Panc1 (cell line): ENCODE data around the gene TMEM98.

Experiments
- POLR2AphosphoS5 ChIP-seq: IDR thresholded peaks from 2 replicates; pipeline ENCODE4 v1.6.1; 2012; ENCODE audit warnings: mild to moderate bottlenecking, low read depth, low read length, moderate library complexity
- SIN3A ChIP-seq: IDR thresholded peaks from 2 replicates; pipeline ENCODE4 v1.6.1; 2012; ENCODE audit warnings: low read depth, mild to moderate bottlenecking, low read length, moderate library complexity, borderline replicate concordance; ENCODE audit not compliant: insufficient read depth
- TCF7L2 ChIP-seq: IDR thresholded peaks from 2 replicates; pipeline ENCODE4 v1.6.1; 2011; ENCODE audit warnings: mild to moderate bottlenecking, low read depth, low read length, inconsistent platforms
- TF ChIP-seq, protein P1 (sequence below): fragments of 450-650 bp; IDR thresholded peaks from 2 replicates; pipeline ENCODE4 v1.5.1; 2017; ENCODE audit warnings: mild to moderate bottlenecking

DNA sequence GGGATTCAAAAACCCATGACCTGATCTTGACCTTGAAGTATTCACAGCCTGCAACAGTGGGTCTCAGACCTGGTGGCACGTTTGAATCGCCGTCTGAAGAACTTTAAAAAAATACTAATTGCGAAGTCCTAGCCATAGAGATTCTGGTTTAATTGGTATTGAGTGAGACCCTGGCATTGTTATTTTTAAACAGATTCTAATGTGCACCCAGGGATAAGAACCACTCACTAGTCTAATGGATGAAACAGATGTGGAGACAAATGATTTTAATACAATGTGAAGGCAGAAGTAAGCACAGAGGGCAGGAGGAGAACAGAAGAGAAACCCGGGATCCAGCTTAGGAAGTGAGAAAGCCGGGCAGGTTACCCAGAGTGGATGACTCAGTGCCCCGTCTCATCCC, 21.2 kb downstream of the TMEM98 start:
- TF ChIP-seq SIN3A: no peak
- TF ChIP-seq, protein P1, sequence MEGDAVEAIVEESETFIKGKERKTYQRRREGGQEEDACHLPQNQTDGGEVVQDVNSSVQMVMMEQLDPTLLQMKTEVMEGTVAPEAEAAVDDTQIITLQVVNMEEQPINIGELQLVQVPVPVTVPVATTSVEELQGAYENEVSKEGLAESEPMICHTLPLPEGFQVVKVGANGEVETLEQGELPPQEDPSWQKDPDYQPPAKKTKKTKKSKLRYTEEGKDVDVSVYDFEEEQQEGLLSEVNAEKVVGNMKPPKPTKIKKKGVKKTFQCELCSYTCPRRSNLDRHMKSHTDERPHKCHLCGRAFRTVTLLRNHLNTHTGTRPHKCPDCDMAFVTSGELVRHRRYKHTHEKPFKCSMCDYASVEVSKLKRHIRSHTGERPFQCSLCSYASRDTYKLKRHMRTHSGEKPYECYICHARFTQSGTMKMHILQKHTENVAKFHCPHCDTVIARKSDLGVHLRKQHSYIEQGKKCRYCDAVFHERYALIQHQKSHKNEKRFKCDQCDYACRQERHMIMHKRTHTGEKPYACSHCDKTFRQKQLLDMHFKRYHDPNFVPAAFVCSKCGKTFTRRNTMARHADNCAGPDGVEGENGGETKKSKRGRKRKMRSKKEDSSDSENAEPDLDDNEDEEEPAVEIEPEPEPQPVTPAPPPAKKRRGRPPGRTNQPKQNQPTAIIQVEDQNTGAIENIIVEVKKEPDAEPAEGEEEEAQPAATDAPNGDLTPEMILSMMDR: no peak
- TF ChIP-seq POLR2AphosphoS5: no peak
- TF ChIP-seq TCF7L2: no peak
